ENCODE results near the gene TMEM181. TPM values are rescaled to one million over a fixed set of nuclear protein-coding genes. Genes with fewer than 3 reads are reported as not detected.
A peak's percentile ranks its signal among the peaks of the same experiment; 100 is the strongest.
"Not testable (repeated sequence)": the region's sequence is repeated elsewhere in the genome, so short reads cannot be mapped to it uniquely, and the experiment has no call there.

Gene TMEM181
- total RNA-seq, 8 experiments from 2014 or later: 14.4 to 43.9 (median 25.9) TPM

- 38 to 100% (median 89%) methylated on average over 1 of the region's 1 CpG; no CpG with 5 or more reads in 1 of the 10 experiments for WGBS, 10 experiments
- no peak for ATAC-seq (replicated peaks in 6 of 8)
These were observed 38.1 kb upstream of the TMEM181 start for GRCh38 chr6:158521759-158522158.

GRCh38 chr6:158522616-158523015, 37.3 kb upstream of the TMEM181 start:
- in situ Hi-C loops (cut with MboI; ENCODE audit: low pct_unique_long_range_greater_than_20kb in 2 of 9, low sequenced_read_pairs in 9 of 9, unreplicated experiment in 9 of 9): loop anchor here in 1 of 9 experiments (25.0 kb wide), 1 partner anchor 310 kb away; no protein-coding TSS in a partner anchor
- H3K4me3 ChIP-seq: no peak overlapping the region
- no peak overlapping the region for H3K27ac ChIP-seq
- WGBS, 10 experiments: 74 to 100% (median 100%) methylated on average over 1 to 7 of the region's 11 CpGs; no CpG with 5 or more reads in 1 of the 10 experiments
- peaks cover 3 to 6% of the 10 kb centered on the region in 2 donors for H3K4me1 ChIP-seq (replicated peaks in 1 of 2)
- ATAC-seq (replicated peaks in 6 of 8): no peak

More at GRCh38 chr6:158521759-158522158, 38.1 kb upstream of the TMEM181 start:
- H3K27ac ChIP-seq: no peak overlapping the region
- H3K4me1 ChIP-seq (replicated peaks in 1 of 2): peaks cover 5 to 7% of the 10 kb centered on the region in 2 donors
- no peak overlapping the region for H3K4me3 ChIP-seq
- in situ Hi-C loops (cut with MboI; ENCODE audit: low pct_unique_long_range_greater_than_20kb in 2 of 9, low sequenced_read_pairs in 9 of 9, unreplicated experiment in 9 of 9): loop anchor here in 1 of 9 experiments (25.0 kb wide), 1 partner anchor 309 kb away; no protein-coding TSS in a partner anchor

DNA sequence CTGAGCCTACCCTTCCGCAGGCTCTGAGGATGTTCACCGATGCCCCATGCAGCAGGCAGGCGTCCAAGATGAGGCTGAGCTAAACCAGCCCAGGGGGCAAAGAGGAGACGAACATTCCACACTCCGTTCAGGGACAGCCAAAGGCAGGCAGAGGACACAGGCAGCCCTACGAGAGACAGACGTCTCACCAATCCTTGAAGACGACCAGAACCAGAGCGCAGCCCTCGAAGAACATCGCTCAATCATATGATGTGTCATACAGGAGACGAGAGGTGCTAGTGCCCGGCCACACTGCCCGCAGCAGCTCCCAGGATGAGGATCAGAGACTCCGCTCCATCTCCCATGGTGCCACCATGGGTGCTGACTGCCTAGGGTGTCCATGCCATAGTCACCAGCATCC, 35.6 kb upstream of the TMEM181 start:
- Histone ChIP-seq H3K4me3 (no peak overlapping the region), H3K4me1 (replicated peaks in 1 of 2) (no peaks in the 10 kb centered on the region), H3K27ac (no peak overlapping the region)
- in situ Hi-C loops (cut with MboI; ENCODE audit: low pct_unique_long_range_greater_than_20kb in 2 of 9, low sequenced_read_pairs in 9 of 9, unreplicated experiment in 9 of 9): loop anchor here in 1 of 9 experiments (25.0 kb wide), 1 partner anchor 312 kb away; no protein-coding TSS in a partner anchor
- ATAC-seq (replicated peaks in 6 of 8): no peak
- WGBS, 10 experiments: 85 to 100% (median 100%) methylated on average over 1 to 9 of the region's 15 CpGs; no CpG with 5 or more reads in 7 of the 10 experiments

- H3K4me1 ChIP-seq (replicated peaks in 1 of 2); H3K4me3 ChIP-seq; H3K27ac ChIP-seq; ATAC-seq (replicated peaks in 6 of 8); in situ Hi-C loops (cut with MboI; ENCODE audit: low pct_unique_long_range_greater_than_20kb in 2 of 9, low sequenced_read_pairs in 9 of 9, unreplicated experiment in 9 of 9): not testable (repeated sequence)
- 25 to 100% (median 76%) methylated on average over 1 of the region's 1 CpG; no CpG with 5 or more reads in 4 of the 10 experiments for WGBS, 10 experiments
These were observed 32.0 kb upstream of the TMEM181 start for GRCh38 chr6:158527858-158528257.

GRCh38 chr6:158528826-158529225, 31.1 kb upstream of the TMEM181 start:
- ATAC-seq (replicated peaks in 6 of 8): no peak
- WGBS, 10 experiments: 75 to 100% methylated on average over 1 to 2 of the region's 6 CpGs; no CpG with 5 or more reads in 8 of the 10 experiments
- H3K27ac ChIP-seq: no peak overlapping the region
- H3K4me1 ChIP-seq (replicated peaks in 1 of 2): no peaks in the 10 kb centered on the region
- H3K4me3 ChIP-seq: no peak overlapping the region
- in situ Hi-C loops (cut with MboI; ENCODE audit: low pct_unique_long_range_greater_than_20kb in 2 of 9, low sequenced_read_pairs in 9 of 9, unreplicated experiment in 9 of 9): no loop called here

GRCh38 chr6:158529629-158530028, 30.3 kb upstream of the TMEM181 start:
- no peak for ATAC-seq (replicated peaks in 6 of 8)

GRCh38 chr6:158531566-158531965, 28.3 kb upstream of the TMEM181 start:
- no peak for ATAC-seq (replicated peaks in 6 of 8)

More at GRCh38 chr6:158529629-158530028, 30.3 kb upstream of the TMEM181 start:
- 7 to 77% (median 53%) methylated on average over 1 to 7 of the region's 8 CpGs; no CpG with 5 or more reads in 3 of the 10 experiments for WGBS, 10 experiments
- Histone ChIP-seq H3K4me1 (replicated peaks in 1 of 2) (no peaks in the 10 kb centered on the region), H3K4me3 (no peak overlapping the region), H3K27ac (no peak overlapping the region)
- in situ Hi-C loops (cut with MboI; ENCODE audit: low pct_unique_long_range_greater_than_20kb in 2 of 9, low sequenced_read_pairs in 9 of 9, unreplicated experiment in 9 of 9): no loop called here

DNA sequence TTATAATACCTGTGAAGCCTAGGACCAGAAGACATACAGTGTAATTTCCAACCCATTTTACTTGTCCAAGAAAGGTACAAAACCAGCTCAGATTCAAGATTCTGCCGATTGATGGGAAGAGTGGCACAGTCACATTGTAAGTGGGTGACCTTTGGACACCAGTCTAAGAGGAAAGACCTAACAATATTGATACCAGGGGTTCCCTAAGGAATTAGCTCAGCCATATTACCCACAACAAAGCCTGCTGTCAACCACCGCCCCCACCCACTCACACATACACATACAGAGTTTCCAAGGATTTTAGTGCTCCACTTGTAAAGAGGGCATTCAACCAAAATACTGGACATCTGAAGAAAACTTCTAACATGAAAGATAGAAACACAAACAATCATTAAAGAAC, 27.9 kb upstream of the TMEM181 start:
- in situ Hi-C loops (cut with MboI; ENCODE audit: low pct_unique_long_range_greater_than_20kb in 2 of 9, low sequenced_read_pairs in 9 of 9, unreplicated experiment in 9 of 9): no loop called here

More at GRCh38 chr6:158531566-158531965, 28.3 kb upstream of the TMEM181 start:
- H3K4me1 ChIP-seq (replicated peaks in 1 of 2): peaks cover 6% of the 10 kb centered on the region in 2 donors
- WGBS, 10 experiments: 0 to 100% (median 72%) methylated on average over 1 to 3 of the region's 4 CpGs; no CpG with 5 or more reads in 2 of the 10 experiments
- no peak overlapping the region for H3K4me3 ChIP-seq
- in situ Hi-C loops (cut with MboI; ENCODE audit: low pct_unique_long_range_greater_than_20kb in 2 of 9, low sequenced_read_pairs in 9 of 9, unreplicated experiment in 9 of 9): no loop called here
- H3K27ac ChIP-seq: no peak overlapping the region

GRCh38 chr6:158536084-158536890, 23.6 kb upstream of the TMEM181 start:
- WGBS, 10 experiments: 0 to 3% (median 1%) methylated on average over 3 to 10 of the region's 75 CpGs; no CpG with 5 or more reads in 5 of the 10 experiments
- Histone ChIP-seq H3K4me1 (replicated peaks in 1 of 2) (peaks cover 9 to 18% of the 10 kb centered on the region in 2 donors), H3K4me3 (peak overlapping the region; percentile 54 to 81 (median 62)), H3K27ac (peak overlapping the region; percentile 69 to 87)
- in situ Hi-C loops (cut with MboI; ENCODE audit: low pct_unique_long_range_greater_than_20kb in 2 of 9, low sequenced_read_pairs in 9 of 9, unreplicated experiment in 9 of 9): no loop called here
- peak; percentile 50 to 78 (median 74) for ATAC-seq (replicated peaks in 6 of 8)

More for the DNA sequence above, 27.9 kb upstream of the TMEM181 start:
- H3K27ac ChIP-seq: no peak overlapping the region
- no peak overlapping the region for H3K4me3 ChIP-seq
- peaks cover 6% of the 10 kb centered on the region in 2 donors for H3K4me1 ChIP-seq (replicated peaks in 1 of 2)
- ATAC-seq (replicated peaks in 6 of 8): no peak
- 29 to 100% (median 83%) methylated on average over 1 to 2 of the region's 2 CpGs; no CpG with 5 or more reads in 3 of the 10 experiments for WGBS, 10 experiments

DNA sequence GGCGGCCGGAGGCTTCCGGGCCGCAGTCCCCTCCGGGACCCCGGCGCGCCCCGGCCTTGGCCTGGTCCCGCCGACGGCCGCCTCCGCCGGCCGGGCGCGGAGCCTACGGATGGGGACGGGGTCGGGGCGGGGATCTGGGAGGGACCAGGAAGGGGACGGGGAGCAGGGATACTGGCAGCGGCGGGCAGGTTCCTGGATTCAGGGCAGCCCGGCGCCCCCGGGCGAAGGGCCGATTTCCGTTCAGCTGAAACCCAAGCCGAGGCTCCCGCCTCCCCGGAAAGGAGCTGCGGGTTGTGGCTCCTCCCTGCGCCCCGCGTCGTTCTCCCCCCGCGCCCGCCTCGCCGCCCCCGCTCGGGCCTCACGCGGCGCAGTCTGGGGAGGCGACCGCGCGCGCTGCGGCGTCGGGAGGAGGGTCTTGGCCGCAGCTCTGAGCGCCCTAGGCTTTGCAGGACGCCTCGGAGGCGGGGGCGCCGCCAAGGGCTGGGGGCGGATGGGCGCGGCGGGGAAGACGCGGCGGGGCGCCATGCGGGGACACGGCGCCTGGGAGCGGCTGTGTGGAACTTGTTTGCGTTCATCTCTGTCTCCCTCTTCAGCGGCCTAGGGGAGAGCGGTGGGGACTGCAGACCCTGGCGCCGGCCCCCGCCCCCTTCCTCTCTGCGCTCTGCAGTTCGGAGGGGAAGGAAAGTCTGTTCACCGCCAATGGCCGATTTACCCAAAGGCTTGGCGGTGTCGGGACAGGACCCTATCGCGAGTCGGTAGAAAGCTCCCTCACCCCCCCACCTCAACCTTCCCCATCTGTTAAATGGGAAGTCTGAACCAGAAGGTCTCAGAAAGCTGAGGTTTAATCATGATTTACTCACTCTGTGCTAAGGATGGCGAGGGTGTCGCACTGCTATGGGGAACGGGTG, 22.7 kb upstream of the TMEM181 start:
- Histone ChIP-seq H3K4me1 (replicated peaks in 1 of 2) (peaks cover 9 to 18% of the 10 kb centered on the region in 2 donors), H3K27ac (peak overlapping the region; percentile 69 to 87), H3K4me3 (peak overlapping the region; percentile 54 to 81 (median 62))
- 18 to 100% (median 45%) methylated on average over 1 to 4 of the region's 94 CpGs; no CpG with 5 or more reads in 6 of the 10 experiments for WGBS, 10 experiments
- ATAC-seq (replicated peaks in 6 of 8): peak; percentile 50 to 86 (median 80)
- in situ Hi-C loops (cut with MboI; ENCODE audit: low pct_unique_long_range_greater_than_20kb in 2 of 9, low sequenced_read_pairs in 9 of 9, unreplicated experiment in 9 of 9): no loop called here

DNA sequence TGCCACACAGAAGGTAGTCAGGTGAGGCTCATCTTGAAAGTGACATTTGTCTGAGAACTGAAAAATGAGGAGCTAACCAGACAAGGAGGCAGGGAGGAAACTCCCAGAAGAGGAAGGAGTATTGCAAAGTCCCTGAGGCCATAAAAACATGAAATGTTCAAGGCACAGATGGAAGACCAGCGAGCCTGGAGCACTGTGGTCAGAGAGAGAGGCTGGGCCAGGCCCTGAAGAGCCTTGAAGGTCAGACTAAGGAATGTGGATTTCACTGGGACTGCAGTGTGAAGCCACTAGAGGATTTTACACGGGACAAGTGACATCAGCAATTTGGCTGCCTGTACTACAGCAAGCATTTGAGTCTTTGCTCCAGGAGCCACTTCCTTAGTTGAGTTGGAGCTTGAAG, 21.1 kb upstream of the TMEM181 start:
- Histone ChIP-seq H3K27ac (no peak overlapping the region), H3K4me1 (replicated peaks in 1 of 2) (peaks cover 9 to 18% of the 10 kb centered on the region in 2 donors), H3K4me3 (no peak overlapping the region)
- no peak for ATAC-seq (replicated peaks in 6 of 8)
- WGBS, 10 experiments: 0 to 93% (median 60%) methylated on average over 1 to 2 of the region's 2 CpGs; no CpG with 5 or more reads in 3 of the 10 experiments
- in situ Hi-C loops (cut with MboI; ENCODE audit: low pct_unique_long_range_greater_than_20kb in 2 of 9, low sequenced_read_pairs in 9 of 9, unreplicated experiment in 9 of 9): no loop called here

- no peak for ATAC-seq (replicated peaks in 6 of 8)
- in situ Hi-C loops (cut with MboI; ENCODE audit: low pct_unique_long_range_greater_than_20kb in 2 of 9, low sequenced_read_pairs in 9 of 9, unreplicated experiment in 9 of 9): no loop called here
- Histone ChIP-seq H3K4me1 (replicated peaks in 1 of 2) (peaks cover 9 to 18% of the 10 kb centered on the region in 2 donors), H3K4me3 (no peak overlapping the region), H3K27ac (no peak overlapping the region)
- WGBS, 10 experiments: 27 to 93% (median 71%) methylated on average over 1 to 7 of the region's 7 CpGs; no CpG with 5 or more reads in 1 of the 10 experiments
These were observed 20.5 kb upstream of the TMEM181 start for GRCh38 chr6:158539413-158539812.
